Left lung (tissue), 10 donors: ENCODE results near the gene PRTN3. TPM values are rescaled to one million over a fixed set of nuclear protein-coding genes. Genes with fewer than 3 reads are reported as not detected.

Experiments
- ATAC-seq: fragments of 200-7000 bp; cut with Tn5 transposase; one replicate; pipeline ENCODE4 v1.9.1; 2020; ENCODE audit warnings: moderate library complexity
- DNase-seq, 4 donors: peaks; one replicate each; pipeline ENCODE4 v3.0.0-alpha.2; 2013 to 2020
- H3K27ac ChIP-seq, 2 donors: fragments of 200-600 bp; sonication (generic) in 1 of 2; one replicate each; pipeline versions ENCODE4 v1.5.0 to v1.8.0; 2020 to 2021
- H3K27me3 ChIP-seq, 2 donors: fragments of 200-600 bp; sonication (generic) in 1 of 2; one replicate each; pipeline versions ENCODE4 v1.5.0 to v1.8.0; 2020 to 2021
- H3K36me3 ChIP-seq, 2 donors: fragments of 200-600 bp; sonication (generic) in 1 of 2; one replicate each; pipeline versions ENCODE4 v1.5.0 to v1.8.0; 2020 to 2021
- H3K4me1 ChIP-seq, 2 donors: fragments of 200-600 bp; one replicate each; pipeline ENCODE4 v1.8.0; 2021
- H3K4me3 ChIP-seq, 2 donors: fragments of 200-600 bp; sonication (generic) in 1 of 2; one replicate each; pipeline versions ENCODE4 v1.5.0 to v1.8.0; 2020 to 2021; ENCODE audit warnings: mild to moderate bottlenecking in 1 of 2
- H3K9me3 ChIP-seq, 2 donors: fragments of 200-600 bp; sonication (generic) in 1 of 2; one replicate each; pipeline versions ENCODE4 v1.5.0 to v1.8.0; 2020 to 2021
- CTCF ChIP-seq, 2 donors: fragments of 200-600 bp; sonication (generic) in 1 of 2; IDR thresholded peaks; one replicate each; pipeline versions ENCODE4 v1.5.0 to v1.8.0; 2021; ENCODE audit warnings: antibody characterized with exemption in 2 of 2
- intact Hi-C, 2 donors: fragments of 100-400 bp; cut with DNase I; formaldehyde crosslinking; loops; one replicate each; pipeline versions ENCODE4 v1.11.2 to v1.14.2; 2022
- polyA plus RNA-seq, 6 donors: library from polyadenylated mRNA; unstranded; fragments of 120-200 nt; gene quantifications; one replicate each; pipeline ENCODE4 v1.2.1, GENCODE V29; 2013; ENCODE audit not compliant: insufficient read length in 6 of 6
- total RNA-seq, 2 donors: library from RNA; stranded (reverse); fragmentation: NEBNext Ultra II Directional; extraction: Animal tissue kit (Norgen Biotek cat#: 25700); gene quantifications; one replicate each; pipeline ENCODE4 v1.2.1, GENCODE V29; 2021
- donor health status: DM: no; HTN: yes; CAD: no.
- donor health status: DM: no; HTN: no; CAD: no.

The PRTN3 gene
- total and polyA plus RNA-seq, 8 donors, result 0.55 to 3.8 (median 2.4) TPM

GRCh38 chr19:813219-814151 lies 27.3 kb upstream of the PRTN3 start:
- Histone ChIP-seq H3K27me3 (no peaks in the 10 kb centered on the region), H3K27ac (no peak overlapping the region), H3K4me3 (no peak overlapping the region), H3K4me1 (no peaks in the 10 kb centered on the region), H3K36me3 (peaks cover 0 to 63% of the 10 kb centered on the region in 2 donors), H3K9me3 (no peaks in the 10 kb centered on the region)
- no peak for TF ChIP-seq CTCF (IDR thresholded peaks at IDR 0.05)
- intact Hi-C loops, result no loop called here
- ATAC-seq, result no peak
- DNase-seq, result no peak

- no peaks in the 10 kb centered on the region for H3K4me1 ChIP-seq
- intact Hi-C loops, result no loop called here
- peaks cover 0 to 54% of the 10 kb centered on the region in 2 donors for H3K36me3 ChIP-seq
- TF ChIP-seq CTCF (IDR thresholded peaks at IDR 0.05), result no peak
- DNase-seq (no peak), ATAC-seq (no peak)
- H3K9me3 ChIP-seq, result no peaks in the 10 kb centered on the region
- H3K27me3 ChIP-seq, result no peaks in the 10 kb centered on the region
- H3K27ac ChIP-seq, result no peak overlapping the region
- no peak overlapping the region for H3K4me3 ChIP-seq
These were observed 26.4 kb upstream of the PRTN3 start for GRCh38 chr19:814152-815078.

GRCh38 chr19:815079-815774 lies 25.6 kb upstream of the PRTN3 start:
- no peak for DNase-seq

GRCh38 chr19:815775-816499 lies 24.9 kb upstream of the PRTN3 start:
- Histone ChIP-seq H3K36me3 (peaks cover 0 to 39% of the 10 kb centered on the region in 2 donors), H3K27me3 (peaks cover 0 to 3% of the 10 kb centered on the region in 2 donors), H3K9me3 (no peaks in the 10 kb centered on the region), H3K4me3 (no peak overlapping the region), H3K4me1 (no peaks in the 10 kb centered on the region), H3K27ac (no peak overlapping the region)
- no peak for DNase-seq
- no peak for ATAC-seq
- TF ChIP-seq CTCF (IDR thresholded peaks at IDR 0.05), result no peak
- intact Hi-C loops, result no loop called here

More at GRCh38 chr19:815079-815774, 25.6 kb upstream of the PRTN3 start:
- peaks cover 0 to 46% of the 10 kb centered on the region in 2 donors for H3K36me3 ChIP-seq
- no peak overlapping the region for H3K27ac ChIP-seq
- H3K4me3 ChIP-seq, result no peak overlapping the region
- no peaks in the 10 kb centered on the region for H3K9me3 ChIP-seq
- intact Hi-C loops, result no loop called here
- ATAC-seq, result no peak
- no peaks in the 10 kb centered on the region for H3K27me3 ChIP-seq
- no peak for TF ChIP-seq CTCF (IDR thresholded peaks at IDR 0.05)
- H3K4me1 ChIP-seq, result no peaks in the 10 kb centered on the region
